GM12891 (cell line): ENCODE data around the gene IL1RAP.

ENCODE experiments used
- DNase-seq: peaks from one replicate; pipeline ENCODE4 v3.0.0; 2011; ENCODE audit warnings: low spot score; ENCODE audit not compliant: insufficient read length
- FAIRE-seq: peaks from 2 replicates; lab custom pipeline; 2011; peaks lifted over from hg19 to GRCh38; lab: Jason Lieb, UNC
- PAX5 ChIP-seq: IDR thresholded peaks from 2 replicates; pipeline ENCODE4 v1.6.1; 2011; ENCODE audit warnings: low read length, moderate library complexity, mild to moderate bottlenecking; ENCODE audit not compliant: insufficient read depth, severe bottlenecking
- POLR2A ChIP-seq: IDR thresholded peaks from 2 replicates; pipeline ENCODE4 v1.6.1; 2011; ENCODE audit warnings: low read depth, low read length, control low read depth
- POLR2AphosphoS5 ChIP-seq: IDR thresholded peaks from 2 replicates; pipeline ENCODE4 v1.6.1; 2011; ENCODE audit warnings: low read depth, low read length, control low read depth
- POU2F2 ChIP-seq: IDR thresholded peaks from 2 replicates; pipeline ENCODE4 v1.6.1; 2011; ENCODE audit warnings: low read depth, mild to moderate bottlenecking, control low read depth, low read length, moderate library complexity
- SPI1 ChIP-seq: IDR thresholded peaks from 2 replicates; pipeline ENCODE4 v1.6.1; 2011; ENCODE audit warnings: low read depth, low read length, control low read depth
- TAF1 ChIP-seq: IDR thresholded peaks from 2 replicates; pipeline ENCODE4 v1.6.1; 2011; ENCODE audit warnings: low read depth, low read length, control low read depth

The IL1RAP gene

GRCh38 chr3:190618330-190619030 is 104.6 kb downstream of the IL1RAP start:
- DNase-seq (no peak), FAIRE-seq (no peak)
- no peak for TF ChIP-seq TAF1
- TF ChIP-seq POU2F2 = no peak
- TF ChIP-seq SPI1 = no peak
- no peak for TF ChIP-seq POLR2AphosphoS5
- no peak for TF ChIP-seq PAX5
- TF ChIP-seq POLR2A = no peak

DNA sequence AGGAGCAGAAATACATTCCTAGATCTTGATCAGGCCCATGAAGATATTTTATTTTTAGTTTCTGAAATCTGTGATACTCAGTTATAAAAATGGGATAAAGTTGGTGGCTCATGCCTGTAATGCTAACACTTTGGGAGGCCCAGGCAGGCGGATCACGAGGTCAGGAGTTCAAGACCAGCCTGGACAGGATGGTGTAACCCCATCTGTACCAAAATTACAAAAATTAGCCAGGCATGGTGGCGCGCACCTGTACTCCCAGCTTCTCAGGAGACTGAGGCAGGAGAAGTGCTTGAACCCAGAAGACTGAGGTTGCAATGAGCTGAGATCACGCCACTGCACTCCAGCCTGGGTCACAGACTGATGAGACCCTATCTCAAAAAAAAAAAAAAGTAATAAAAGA is 105.5 kb downstream of the IL1RAP start:
- TF ChIP-seq PAX5 = no peak
- no peak for TF ChIP-seq SPI1
- TF ChIP-seq POLR2AphosphoS5 = no peak
- TF ChIP-seq POU2F2 = no peak
- no peak for TF ChIP-seq TAF1
- TF ChIP-seq POLR2A = no peak
- DNase-seq = no peak
- FAIRE-seq = no peak

GRCh38 chr3:190619761-190620160 is 105.9 kb downstream of the IL1RAP start:
- no peak for FAIRE-seq
- DNase-seq = no peak
- no peak for TF ChIP-seq TAF1
- no peak for TF ChIP-seq SPI1
- no peak for TF ChIP-seq POLR2A
- no peak for TF ChIP-seq PAX5
- TF ChIP-seq POLR2AphosphoS5 = no peak
- no peak for TF ChIP-seq POU2F2

GRCh38 chr3:190620886-190621608 is 107.2 kb downstream of the IL1RAP start:
- FAIRE-seq = no peak
- DNase-seq = no peak

DNA sequence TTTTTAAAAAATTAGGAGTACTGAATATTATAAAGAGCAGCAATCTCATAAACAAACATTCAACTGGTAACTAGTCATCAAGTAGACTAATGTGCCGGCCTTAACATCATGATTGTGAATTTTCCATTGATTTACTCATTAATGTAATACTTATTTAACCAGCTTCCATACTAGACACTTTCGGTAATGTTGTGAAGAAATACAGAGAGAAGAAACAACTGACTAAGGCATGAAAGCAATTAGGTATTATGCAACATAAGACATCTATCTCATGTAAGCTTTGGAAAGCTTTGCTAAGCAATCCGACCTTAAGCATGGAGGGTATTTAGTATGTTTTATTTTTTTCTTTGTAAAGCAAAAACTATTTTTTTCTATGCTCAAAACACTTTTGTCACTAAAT is 108.0 kb downstream of the IL1RAP start:
- FAIRE-seq (no peak), DNase-seq (no peak)
- TF ChIP-seq POLR2AphosphoS5 (no peak), TAF1 (no peak), PAX5 (no peak), POLR2A (no peak), POU2F2 (no peak), SPI1 (no peak)

More at GRCh38 chr3:190620886-190621608, 107.2 kb downstream of the IL1RAP start:
- no peak for TF ChIP-seq POLR2AphosphoS5
- no peak for TF ChIP-seq PAX5
- no peak for TF ChIP-seq TAF1

GRCh38 chr3:190624282-190624681 is 110.4 kb downstream of the IL1RAP start:
- FAIRE-seq (no peak), DNase-seq (no peak)
- TF ChIP-seq POU2F2 (no peak), TAF1 (no peak), POLR2A (no peak)

DNA sequence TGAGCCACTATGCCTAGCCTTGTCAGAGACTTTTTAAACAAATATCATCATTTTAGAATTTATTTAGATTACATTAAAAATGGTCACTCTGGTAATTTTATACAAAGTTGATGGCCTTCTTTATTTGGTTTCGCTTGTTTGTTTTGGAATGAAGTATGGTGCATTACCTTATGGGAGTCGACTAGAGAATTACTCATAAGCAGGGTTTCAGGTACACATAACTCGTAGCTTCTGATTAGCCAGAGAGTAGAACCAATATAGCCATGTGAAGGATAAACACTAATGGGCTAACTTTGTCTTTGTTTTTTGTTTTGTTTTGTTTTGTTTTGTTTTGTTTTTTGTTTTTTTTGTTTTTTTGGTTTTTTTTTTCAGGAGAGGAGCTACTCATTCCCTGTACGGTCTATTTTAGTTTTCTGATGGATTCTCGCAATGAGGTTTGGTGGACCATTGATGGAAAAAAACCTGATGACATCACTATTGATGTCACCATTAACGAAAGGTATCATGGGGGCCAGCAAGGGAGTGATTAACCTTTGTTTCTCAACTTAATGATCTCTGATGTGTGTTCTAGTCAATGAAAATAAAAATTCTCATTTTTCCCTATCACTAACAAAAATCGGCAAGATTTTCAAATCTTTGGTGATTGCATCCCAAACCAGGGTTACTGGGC is 113.2 kb downstream of the IL1RAP start:
- no peak for DNase-seq
- FAIRE-seq = no peak
- TF ChIP-seq POU2F2 = no peak
- TF ChIP-seq PAX5 = no peak
- no peak for TF ChIP-seq TAF1
- TF ChIP-seq POLR2AphosphoS5 = no peak
- no peak for TF ChIP-seq SPI1
- TF ChIP-seq POLR2A = no peak

DNA sequence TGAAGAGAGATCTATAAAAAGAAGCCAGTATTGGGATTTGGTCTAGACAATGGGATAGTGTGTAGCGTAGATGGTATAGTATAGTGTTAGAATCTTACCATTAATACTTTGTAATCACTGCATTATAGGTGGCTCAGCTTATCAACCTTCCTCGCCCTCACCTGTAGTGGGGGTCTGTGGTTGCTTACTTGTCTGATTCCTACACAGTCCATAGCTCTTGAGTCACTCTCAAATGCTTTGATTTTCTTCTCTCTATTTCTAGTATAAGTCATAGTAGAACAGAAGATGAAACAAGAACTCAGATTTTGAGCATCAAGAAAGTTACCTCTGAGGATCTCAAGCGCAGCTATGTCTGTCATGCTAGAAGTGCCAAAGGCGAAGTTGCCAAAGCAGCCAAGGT is 115.2 kb downstream of the IL1RAP start:
- FAIRE-seq = no peak

GRCh38 chr3:190631295-190631694 is 117.4 kb downstream of the IL1RAP start:
- FAIRE-seq (no peak), DNase-seq (no peak)
- TF ChIP-seq SPI1 (no peak), POLR2AphosphoS5 (no peak), TAF1 (no peak), PAX5 (no peak), POLR2A (no peak), POU2F2 (no peak)

More for the DNA sequence above, 115.2 kb downstream of the IL1RAP start:
- TF ChIP-seq POLR2AphosphoS5 = no peak
- TF ChIP-seq POLR2A = no peak
- no peak for TF ChIP-seq TAF1
- TF ChIP-seq PAX5 = no peak
- no peak for TF ChIP-seq POU2F2
- TF ChIP-seq SPI1 = no peak
- DNase-seq = no peak
